Activated CD4-positive, alpha-beta T cell treated with anti-CD3 and anti-CD28 coated beads for 4 hours (primary cell): ENCODE results near the gene TENT5C.
A peak's percentile ranks its signal among the peaks of the same experiment; 100 is the strongest.

ENCODE experiments used
- DNase-seq, 2 donors: peaks; one replicate each; pipeline ENCODE4 v3.0.0-alpha.2; 2020

Gene TENT5C

GRCh38 chr1:117638759-117639158 lies 32.9 kb downstream of the TENT5C start:
- DNase-seq, result no peak

GRCh38 chr1:117639741-117640140 lies 33.9 kb downstream of the TENT5C start:
- no peak for DNase-seq

GRCh38 chr1:117641536-117641935 lies 35.7 kb downstream of the TENT5C start:
- DNase-seq, result no peak

GRCh38 chr1:117642963-117643362 lies 37.1 kb downstream of the TENT5C start:
- DNase-seq, result peak in 1 of 2 donors; percentile 20

- DNase-seq, result no peak
Measured at GRCh38 chr1:117643601-117644000, 37.8 kb downstream of the TENT5C start.

- DNase-seq, result no peak
Measured at GRCh38 chr1:117644696-117645311, 39.0 kb downstream of the TENT5C start.

GRCh38 chr1:117645343-117645742 lies 39.5 kb downstream of the TENT5C start:
- DNase-seq, result no peak

GRCh38 chr1:117646007-117646811 lies 40.4 kb downstream of the TENT5C start:
- no peak for DNase-seq

GRCh38 chr1:117646956-117647355 lies 41.1 kb downstream of the TENT5C start:
- DNase-seq, result no peak

GRCh38 chr1:117648015-117648414 lies 42.2 kb downstream of the TENT5C start:
- no peak for DNase-seq

GRCh38 chr1:117650840-117651568 lies 45.2 kb downstream of the TENT5C start:
- no peak for DNase-seq

- no peak for DNase-seq
Measured at GRCh38 chr1:117651616-117652015, 45.8 kb downstream of the TENT5C start.

- DNase-seq, result no peak
Measured at GRCh38 chr1:117652421-117652820, 46.6 kb downstream of the TENT5C start.

- DNase-seq, result no peak
Measured at GRCh38 chr1:117653195-117653594, 47.3 kb downstream of the TENT5C start.

GRCh38 chr1:117653732-117654492 lies 48.1 kb downstream of the TENT5C start:
- peak; percentile 37 to 45 for DNase-seq

GRCh38 chr1:117654493-117655219 lies 48.8 kb downstream of the TENT5C start:
- DNase-seq, result no peak

- no peak for DNase-seq
Measured at GRCh38 chr1:117655220-117655577, 49.4 kb downstream of the TENT5C start.

- DNase-seq, result peak; percentile 72
Measured at GRCh38 chr1:117656202-117656641, 50.4 kb downstream of the TENT5C start.

- DNase-seq, result peak; percentile 24 to 26
Measured at GRCh38 chr1:117657031-117657430, 51.2 kb downstream of the TENT5C start.

GRCh38 chr1:117657949-117658660 lies 52.3 kb downstream of the TENT5C start:
- DNase-seq, result no peak

GRCh38 chr1:117658676-117659075 lies 52.8 kb downstream of the TENT5C start:
- DNase-seq, result peak; percentile 44 to 50
